GM18498 (cell line): ENCODE results near the gene STK40.

Experiments
- ATAC-seq: cut with Tn5 transposase; IDR thresholded peaks from one replicate; pipeline ENCODE4 v1.9.1; 2021; ENCODE audit warnings: mild to moderate bottlenecking, moderate library complexity; ENCODE audit not compliant: unreplicated experiment

The STK40 gene, protein sequence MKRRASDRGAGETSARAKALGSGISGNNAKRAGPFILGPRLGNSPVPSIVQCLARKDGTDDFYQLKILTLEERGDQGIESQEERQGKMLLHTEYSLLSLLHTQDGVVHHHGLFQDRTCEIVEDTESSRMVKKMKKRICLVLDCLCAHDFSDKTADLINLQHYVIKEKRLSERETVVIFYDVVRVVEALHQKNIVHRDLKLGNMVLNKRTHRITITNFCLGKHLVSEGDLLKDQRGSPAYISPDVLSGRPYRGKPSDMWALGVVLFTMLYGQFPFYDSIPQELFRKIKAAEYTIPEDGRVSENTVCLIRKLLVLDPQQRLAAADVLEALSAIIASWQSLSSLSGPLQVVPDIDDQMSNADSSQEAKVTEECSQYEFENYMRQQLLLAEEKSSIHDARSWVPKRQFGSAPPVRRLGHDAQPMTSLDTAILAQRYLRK

DNA sequence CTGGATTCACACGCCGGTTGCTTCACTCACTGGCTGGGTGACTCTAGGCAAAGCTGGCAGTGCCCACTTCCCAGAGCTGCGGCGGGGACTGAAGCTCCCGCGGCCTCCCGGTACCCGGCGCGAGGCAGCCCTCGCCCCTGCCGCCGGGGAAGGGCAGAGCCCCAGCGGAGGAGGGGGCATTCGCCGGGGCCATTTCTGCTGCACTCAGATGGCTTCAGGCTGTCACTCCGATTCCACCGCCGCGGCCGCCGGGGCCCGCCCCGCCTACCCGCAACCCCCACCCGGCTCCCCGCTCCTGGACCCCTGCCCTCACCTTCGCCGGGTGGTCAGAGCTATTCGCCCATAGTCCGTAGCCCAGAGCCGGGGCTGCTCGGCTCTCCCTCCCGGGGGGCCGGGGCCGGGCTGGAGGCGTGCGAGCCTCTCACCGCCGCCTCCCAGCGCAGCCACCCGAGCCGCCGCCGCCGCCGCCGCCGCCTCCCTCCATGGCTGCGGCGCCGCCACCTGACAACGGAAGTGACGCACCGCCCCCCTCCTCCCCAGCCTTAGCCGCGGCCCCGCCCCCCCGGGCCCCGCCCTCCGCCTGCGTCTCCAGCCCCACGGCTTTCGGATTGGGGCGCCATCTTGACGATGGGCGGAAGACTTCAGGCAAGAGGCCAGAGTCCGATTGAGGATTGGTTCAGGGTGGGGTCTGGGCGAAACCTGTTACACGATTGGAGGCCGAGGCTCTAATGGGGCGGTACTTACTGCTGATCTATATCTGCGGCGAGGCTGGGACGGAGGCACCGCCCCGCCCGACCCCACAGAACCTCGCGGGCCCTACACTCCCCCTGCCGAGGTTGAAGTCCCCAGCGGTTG lies at the start of gene STK40:
Gene STK40 (minus strand): TSS at position 515 of the 855 bp plus-strand sequence. CDS start 24,592 bp downstream, outside the sequence.
- peak; percentile 88 for ATAC-seq

DNA sequence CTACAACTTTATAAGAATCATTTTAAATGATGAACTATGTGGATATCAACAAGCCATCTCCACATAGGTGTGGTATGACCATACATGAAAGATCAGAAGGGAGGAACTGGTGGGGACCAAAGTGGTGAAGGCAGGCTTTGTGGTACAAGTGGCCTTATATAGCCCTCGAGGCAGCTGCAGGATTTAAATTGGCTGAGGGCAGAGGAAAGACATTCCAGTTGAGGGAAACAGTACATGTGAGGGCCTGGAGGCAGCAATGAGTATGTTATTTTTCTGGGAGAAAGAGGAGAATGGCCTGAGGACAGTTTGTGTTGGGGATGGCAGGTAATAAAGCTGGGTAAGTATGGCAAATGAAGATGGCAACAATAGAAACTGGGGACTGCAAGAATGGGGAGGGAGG lies 47.4 kb upstream of the STK40 start:
- no peak for ATAC-seq

DNA sequence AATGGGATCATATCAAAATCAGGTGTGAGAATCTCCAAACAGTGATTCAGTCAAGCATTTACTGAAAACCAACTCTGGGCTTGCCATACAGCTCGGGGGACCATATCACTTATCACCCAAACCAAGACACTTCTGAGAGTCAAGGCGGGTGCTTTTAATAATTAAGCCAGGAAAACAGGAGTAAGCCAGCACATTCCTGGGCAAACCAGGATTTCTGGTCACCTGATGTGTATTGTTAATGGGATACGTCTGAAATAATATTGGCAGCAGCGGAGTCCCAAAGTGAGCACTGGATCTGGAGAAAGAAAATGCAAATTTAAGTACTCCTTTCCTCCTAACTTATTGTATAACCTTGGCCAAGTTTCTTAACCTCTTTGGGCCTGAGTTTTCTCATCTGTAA lies 46.9 kb upstream of the STK40 start:
- no peak for ATAC-seq

DNA sequence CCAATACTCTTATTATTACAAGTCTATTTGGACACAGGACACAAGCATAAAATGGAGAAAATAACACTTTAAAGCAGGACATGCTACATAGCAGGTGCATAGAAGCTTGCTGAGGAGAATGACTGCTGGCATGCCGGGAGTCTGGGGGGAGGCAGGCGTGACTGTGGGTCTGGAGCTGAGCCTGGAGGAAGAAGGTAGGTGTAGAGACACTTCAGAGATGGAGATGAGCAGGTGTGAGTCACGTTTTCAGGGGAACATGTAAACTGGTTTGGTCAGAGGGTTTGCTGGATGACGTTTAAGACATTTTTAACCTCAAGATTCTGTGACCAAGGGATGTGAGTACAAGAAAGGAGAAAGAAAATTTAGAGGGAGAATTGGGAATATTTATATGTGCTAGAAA lies 40.1 kb upstream of the STK40 start:
- no peak for ATAC-seq

DNA sequence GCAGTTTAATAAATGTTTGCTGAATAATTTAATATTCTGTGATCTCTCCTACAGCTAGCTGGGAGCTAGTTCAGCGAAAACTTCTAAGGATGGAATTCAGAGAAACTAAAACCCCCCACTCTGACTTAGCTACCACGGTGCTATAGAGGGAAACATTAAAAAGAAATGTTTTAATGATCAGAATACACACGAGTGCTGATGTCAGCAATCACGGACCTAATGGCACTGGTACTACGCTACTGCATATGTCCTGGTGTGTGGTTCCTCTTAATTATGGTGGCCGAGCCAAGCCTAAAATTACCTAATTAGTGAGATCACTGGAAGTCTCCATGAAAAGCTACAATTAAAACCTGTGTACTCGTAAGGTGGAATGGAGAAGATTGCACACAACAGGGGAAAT lies 35.9 kb upstream of the STK40 start:
- ATAC-seq: no peak

DNA sequence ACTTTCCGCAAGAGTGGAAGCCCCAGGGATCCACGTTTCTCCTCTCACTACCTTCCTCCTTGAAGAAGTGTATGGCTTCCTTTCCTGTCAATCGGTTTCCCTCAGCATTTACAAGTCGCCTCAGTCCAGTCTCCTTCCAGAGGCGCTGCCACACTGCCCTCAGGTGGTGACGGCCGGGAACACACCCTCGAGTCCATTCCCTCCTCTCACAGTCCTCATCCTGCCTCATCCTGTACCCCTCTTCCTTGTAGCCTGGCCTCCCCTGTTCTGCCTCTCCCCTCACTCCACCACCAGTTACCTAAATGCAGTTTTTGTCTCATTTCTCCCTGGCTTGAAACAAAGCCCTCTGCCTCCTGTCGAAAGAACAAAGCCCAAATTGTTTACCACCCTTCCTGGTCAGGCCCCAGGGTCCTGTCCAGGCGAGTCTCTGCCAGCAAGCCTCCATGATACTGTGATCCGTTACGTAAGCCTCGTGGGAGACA lies 35.2 kb upstream of the STK40 start:
- no peak for ATAC-seq

DNA sequence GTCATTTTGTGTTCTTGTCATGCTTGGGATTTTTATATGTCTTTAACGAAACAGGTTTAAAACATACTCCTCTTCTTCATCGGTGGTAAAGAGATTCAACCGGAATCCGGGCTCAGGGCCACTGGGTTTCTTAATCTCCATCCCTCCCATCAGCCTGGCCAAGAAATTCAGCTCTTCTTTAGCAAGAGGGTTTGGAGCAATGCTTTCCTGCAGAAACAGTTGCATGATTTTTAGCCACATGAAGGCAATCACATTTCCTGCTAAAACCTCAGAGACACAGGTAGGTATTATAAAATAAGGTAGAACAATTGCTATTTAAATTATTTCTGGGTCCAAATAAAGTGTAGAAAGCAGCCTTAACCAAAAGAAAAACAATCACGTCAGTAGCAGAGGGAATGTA lies 34.7 kb upstream of the STK40 start:
- no peak for ATAC-seq

DNA sequence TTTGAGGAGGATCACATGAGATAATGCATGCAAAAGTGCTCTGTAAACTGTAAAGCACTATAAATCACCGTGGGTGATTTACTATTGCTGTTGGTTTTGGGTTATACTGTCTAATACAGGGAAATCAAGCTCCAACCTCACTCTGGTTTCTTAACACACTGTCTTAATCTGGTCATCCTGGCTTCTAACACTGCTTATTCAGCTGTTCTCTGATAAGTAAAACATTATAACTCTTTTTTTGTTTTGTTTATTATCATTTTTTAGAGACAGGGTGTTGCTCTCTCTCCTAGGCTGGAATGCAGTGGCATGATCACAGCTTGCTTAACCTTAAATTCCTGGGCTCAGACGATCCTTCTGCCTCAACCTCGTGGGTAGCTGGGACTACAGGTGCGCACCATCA lies 33.8 kb upstream of the STK40 start:
- no peak for ATAC-seq

DNA sequence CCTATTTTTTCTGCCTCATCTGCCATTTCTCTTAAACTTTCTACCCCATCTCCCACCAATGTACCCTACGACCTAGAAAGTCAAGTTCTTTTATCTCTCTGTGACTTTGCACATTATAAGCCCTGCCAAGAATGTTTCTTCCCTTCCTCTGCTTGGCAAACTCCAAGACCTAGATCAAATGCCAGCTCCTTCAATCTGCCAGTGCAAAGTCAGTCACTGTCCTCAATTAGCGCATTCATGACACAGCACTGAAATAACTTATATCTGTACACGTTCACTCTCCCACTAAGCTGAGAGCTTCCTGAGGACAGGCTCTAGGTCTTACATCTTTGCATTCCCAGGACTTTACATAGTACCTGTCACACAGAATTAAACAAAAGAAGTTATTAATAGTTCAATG lies 33.4 kb upstream of the STK40 start:
- ATAC-seq: no peak

DNA sequence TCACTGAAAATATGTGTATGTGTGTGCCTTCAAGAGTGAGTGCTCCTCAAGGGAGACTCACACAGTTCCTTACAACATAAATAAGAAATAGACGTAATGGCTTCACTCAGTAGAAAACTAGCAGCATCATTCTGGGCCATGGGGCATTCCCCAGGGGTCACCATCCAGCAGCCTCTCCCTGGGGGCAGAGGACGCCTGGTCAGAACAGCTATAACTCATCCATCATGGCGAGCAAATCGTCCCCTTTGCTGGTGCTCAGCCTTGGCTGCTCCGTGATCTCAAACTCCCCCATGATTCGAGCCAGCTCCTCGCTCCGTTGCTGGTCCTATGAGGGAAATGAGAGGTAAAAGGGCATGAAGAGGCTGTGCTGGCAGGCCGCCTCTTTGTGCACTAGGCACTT lies 32.2 kb upstream of the STK40 start:
- no peak for ATAC-seq

DNA sequence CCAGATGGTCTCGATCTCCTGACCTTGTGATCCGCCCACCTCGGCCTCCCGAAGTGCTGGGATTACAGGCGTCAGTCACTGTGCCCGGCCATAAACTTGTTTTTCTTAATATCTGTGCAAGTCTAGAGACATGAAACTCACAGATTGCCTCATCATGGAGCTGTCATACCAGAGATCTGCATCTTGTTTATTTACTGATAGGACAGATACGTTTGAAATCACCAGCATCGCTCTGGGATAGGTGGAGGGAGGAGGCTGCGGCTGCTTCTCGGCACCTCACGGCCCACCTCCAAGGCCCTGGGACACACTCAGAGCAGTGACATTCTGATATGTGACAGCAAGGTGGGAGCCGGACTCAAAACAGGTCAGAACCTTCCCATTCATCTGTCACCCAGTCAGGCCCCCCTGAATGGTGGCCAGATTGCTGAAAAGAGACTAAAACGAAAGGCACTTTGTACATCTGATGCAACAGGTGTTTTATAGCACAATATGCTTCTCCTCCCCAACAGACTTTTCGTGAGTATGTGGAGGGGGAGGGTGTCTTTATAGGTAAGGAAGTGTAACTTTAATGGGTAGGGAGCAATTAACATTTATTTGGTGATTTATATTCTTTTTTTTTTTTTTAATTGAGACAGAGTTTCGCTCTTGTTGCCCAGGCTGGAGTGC lies 30.1 kb upstream of the STK40 start:
- ATAC-seq: no peak

DNA sequence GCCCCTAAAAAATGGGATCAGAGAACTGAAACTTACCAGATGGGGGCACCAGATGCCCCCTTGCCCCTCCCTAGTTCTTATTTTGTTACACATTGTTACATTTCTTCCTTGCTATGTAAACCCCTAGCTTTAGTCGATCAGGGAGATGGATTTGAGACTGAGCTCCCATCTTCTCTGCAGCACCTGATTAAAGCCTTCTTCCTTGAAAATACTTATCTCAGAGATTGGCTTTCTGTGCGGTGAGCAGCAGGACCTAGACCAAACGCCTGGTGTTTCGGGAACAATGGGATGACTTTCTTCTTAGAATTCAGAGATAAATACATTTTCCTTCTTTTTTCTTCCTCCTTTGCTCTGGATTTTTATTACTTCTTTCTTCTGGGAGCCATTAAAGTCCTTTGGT lies 28.7 kb upstream of the STK40 start:
- no peak for ATAC-seq

DNA sequence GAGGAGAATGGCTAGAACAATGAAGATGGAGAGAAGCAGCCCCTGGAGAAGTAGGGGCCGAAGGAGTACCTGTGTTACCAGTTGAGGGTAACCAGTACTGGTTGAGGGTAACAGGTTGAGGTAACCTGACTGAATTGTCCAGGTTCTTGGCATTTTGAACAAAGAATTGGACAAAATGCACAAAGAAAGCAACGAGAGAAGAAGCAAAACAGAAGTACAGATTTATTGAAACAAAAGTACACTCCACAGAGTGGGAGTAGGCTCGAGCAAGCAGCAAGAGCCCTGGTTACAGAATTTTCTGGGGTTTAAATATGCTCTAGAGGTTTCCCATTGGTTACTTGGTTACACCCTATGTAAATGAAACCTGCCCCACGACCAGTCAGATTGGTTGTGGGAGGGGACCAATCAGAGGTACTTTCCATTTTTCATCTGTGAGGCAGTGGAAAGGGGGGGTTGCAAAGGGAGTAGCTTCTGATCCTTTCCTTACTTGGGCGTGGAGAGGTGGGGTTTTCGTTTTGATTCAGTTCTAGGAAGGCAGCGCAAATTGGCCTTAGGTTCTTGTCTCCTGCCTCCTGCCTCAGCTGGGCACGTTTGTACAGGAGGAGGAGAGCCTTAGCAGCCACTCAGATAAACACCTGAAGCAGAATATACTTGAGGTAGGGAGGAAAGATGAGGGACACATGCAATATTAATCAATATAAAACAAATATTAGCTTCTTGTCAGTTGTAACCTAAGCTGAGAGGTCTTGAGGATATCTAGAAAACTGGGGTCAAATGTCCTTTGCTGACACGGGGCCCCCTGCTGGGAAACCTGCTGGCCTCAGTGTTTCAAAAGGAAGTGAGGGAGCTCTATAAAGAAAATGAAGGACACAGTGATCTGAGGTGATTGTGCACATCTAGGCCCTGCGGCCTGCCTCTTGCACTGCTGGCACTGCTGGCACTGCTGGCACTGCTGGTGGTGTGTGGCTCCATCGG lies 26.2 kb upstream of the STK40 start:
- ATAC-seq: no peak

DNA sequence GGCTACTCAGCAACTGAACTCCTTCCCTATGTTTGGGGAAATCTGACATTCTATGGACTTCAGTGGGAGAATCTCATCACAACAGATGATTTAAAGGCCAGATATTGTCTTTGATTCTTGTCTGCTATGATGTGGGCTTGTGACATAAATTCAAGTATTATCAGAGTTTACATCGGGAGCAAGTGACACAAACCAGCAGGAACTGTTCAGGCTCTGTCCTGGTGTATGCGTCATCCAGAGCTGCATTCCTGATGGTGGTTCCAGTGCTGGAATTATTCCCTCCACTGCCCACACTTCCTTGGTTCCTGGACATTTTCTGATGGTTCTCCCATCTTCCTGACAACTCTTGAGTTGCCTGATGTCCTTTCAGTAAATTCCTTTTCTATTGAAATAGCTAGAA lies 22.8 kb upstream of the STK40 start:
- no peak for ATAC-seq

DNA sequence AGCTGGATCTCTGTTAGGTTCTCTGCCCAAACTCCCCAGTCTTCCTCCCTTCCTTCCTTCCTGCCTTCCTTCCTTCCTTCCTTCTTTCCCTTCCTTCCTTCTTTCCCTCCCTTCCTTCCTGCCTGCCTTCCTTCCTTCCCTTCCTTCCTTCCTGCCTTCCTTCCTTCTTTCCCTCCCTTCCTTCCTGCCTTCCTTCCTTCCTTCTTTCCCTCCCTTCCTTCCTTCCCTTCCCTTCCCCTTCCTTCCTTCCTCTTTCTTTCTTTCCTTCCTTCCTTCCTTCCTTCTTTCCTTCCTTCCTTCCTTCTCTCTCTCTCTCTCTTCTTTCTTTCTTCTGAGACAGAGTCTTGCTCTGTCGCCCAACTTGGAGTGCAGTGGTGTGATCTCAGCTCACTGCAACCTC lies 20.7 kb upstream of the STK40 start:
- no peak for ATAC-seq

DNA sequence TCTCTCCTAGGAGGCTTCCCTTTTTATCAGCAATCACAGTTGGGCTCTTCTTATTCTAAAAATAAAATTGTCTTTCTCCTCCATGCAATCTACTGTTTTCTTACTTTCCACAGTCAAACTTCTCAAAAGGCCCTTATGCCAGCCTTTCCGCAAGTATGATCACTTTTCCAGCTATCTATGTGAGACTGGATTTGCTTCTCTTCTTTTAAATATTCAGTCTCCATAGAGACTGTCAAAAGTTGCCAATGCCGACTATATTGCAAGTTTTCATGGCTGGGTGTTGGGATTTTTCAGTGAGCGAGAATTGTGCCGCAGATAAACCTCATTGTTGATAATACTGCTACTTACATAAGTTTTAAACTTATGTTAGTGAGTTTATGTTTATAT lies 16.8 kb upstream of the STK40 start:
- no peak for ATAC-seq

DNA sequence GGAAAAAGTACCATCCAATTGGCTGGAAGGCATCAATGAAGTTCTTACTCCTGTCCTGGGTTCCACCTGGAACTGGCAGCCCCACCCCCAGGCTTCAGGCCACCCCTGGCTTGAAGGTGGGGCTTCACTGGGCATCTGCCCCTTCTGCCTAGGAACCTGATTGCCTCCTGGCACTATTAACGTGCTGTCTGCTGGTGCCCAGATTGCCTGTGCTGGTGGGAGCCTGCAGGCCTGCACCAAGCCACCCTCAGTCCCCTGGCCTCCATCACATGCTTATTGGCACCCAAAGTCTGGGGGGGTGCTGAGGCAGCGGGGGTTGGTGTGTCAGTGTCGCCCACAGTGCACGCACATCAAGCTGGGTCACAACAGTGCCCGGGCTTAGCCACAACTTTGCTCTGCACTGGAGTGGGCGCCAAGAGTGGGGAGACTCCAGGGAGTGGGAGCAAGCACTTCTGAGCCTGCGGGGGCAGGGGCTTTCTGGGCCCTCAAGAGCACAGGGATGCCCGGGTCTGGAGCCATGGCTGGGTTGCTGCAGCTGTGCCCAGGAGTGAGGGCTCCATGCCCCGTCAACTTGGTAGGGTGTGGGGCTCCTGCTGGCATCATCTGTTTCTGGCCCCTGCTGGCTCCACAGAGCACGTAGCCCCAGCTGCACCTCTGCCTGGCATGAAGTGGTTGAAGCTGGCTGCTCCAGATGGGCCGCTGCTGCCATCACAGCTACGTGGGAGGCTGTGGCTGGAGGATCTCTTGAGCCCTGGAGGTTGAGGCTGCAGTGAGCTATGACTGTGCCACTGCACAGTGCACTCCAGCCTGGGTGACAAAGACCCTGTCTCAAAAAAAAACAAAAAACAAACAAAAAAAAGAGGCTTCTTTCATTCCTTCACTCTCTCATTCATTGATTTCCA lies 16.1 kb upstream of the STK40 start:
- no peak for ATAC-seq

DNA sequence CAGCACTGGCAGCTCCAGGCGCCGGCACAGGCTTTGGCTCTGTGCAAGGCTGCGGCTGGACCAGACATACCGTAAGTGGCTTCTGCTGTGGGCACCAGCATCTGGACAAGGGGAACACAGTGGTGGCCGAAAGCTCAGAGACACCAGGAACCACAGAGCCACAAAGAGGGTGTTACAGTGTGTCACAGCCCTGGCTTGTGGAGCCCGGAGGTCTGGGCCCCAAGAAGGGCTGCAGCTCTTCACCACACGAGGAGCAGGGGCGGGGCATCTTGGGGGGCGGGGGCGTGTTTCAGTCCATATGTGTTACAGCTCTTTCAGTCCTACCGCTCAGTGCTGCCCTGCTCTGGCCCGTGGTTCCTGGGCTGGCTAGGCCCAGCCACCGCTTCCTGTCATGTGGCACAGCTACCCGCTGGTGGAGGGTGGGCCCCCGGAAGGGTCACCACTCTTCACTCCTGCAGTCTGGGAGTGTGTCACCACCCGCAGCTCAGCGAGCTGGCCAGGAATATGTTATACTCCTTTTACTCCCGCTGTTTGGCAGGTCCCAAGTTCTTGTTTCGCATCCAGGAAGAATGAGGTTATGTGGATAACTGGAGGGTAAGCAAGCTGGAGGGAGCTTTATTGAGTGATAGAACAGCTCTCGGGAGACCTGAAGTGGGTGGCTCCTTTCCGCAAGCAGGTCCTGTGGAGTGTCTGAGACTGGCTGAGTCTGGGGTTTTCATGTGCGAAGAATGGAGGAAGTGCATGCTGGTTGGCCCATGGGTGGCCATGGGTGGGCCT lies 15.3 kb upstream of the STK40 start:
- peak; percentile 36 for ATAC-seq

DNA sequence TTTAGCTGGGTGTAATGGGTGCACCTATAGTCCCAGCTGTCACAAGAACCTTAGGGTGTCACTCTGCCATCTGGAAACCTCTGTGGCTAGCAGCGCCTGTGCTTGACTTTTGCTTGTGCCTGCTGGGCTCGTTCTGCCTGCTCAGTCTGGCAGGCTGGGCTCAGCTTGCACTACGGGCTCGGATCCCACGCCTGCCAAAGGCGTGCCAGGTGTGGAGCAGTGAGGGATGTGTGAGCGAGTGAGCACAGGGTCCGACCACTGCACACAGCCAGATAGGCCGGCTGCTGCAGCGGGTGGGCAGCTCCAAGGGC lies 14.7 kb upstream of the STK40 start:
- ATAC-seq: no peak
